Gastrocnemius medialis (tissue), 4 donors: ENCODE results near the gene ALDH6A1. TPM values are rescaled to one million over a fixed set of nuclear protein-coding genes. Genes with fewer than 3 reads are reported as not detected.
"Not testable (repeated sequence)": the region's sequence is repeated elsewhere in the genome, so short reads cannot be mapped to it uniquely, and the experiment has no call there.

ENCODE experiments used
- ATAC-seq, 2 donors: fragments of 150-250 bp; one replicate each; pipeline ENCODE4 v1.9.1; 2016
- DNase-seq, 2 donors: peaks; one replicate each; pipeline ENCODE4 v3.0.0-alpha.2; 2019
- H3K27ac ChIP-seq, 4 donors: fragments of 200-600 bp; sonication (generic); 1 replicate in 1 of 4; 2 replicates in 3 of 4; pipeline ENCODE4 v1.5.1; 2016 to 2018; ENCODE audit warnings: mild to moderate bottlenecking in 2 of 4, moderate library complexity in 1 of 4
- H3K27me3 ChIP-seq, 3 donors: fragments of 200-600 bp; sonication (generic) in 2 of 3; 1 replicate in 1 of 3; 2 replicates in 2 of 3; pipeline versions ENCODE4 v1.5.1 to v1.6.0; 2016 to 2019; ENCODE audit warnings: mild to moderate bottlenecking in 1 of 3, moderate library complexity in 1 of 3
- H3K36me3 ChIP-seq, 2 donors: fragments of 200-600 bp; sonication (generic) in 1 of 2; one replicate each; pipeline ENCODE4 v1.5.1; 2017 to 2018
- H3K4me1 ChIP-seq, 2 donors: fragments of 200-600 bp; sonication (generic) in 1 of 2; one replicate each; pipeline ENCODE4 v1.5.1; 2016 to 2017; ENCODE audit warnings: mild to moderate bottlenecking in 2 of 2
- H3K4me3 ChIP-seq, 4 donors: fragments of 200-600 bp; sonication (generic) in 3 of 4; 1 replicate in 1 of 4; 2 replicates in 3 of 4; pipeline ENCODE4 v1.5.1; 2016 to 2019; ENCODE audit warnings: mild to moderate bottlenecking in 2 of 4
- H3K9me3 ChIP-seq, 3 donors: fragments of 200-600 bp; sonication (generic) in 2 of 3; 1 replicate in 1 of 3; 2 replicates in 2 of 3; pipeline ENCODE4 v1.5.1; 2016 to 2019
- CTCF ChIP-seq, 5 experiments: fragments of 450-650 bp in 3 of 5; fragments of 200-600 bp in 2 of 5; sonication (generic) in 2 of 5; IDR thresholded peaks in 4 of 5; conservative IDR thresholded peaks in 1 of 5; 1 replicate in 4 of 5; 2 replicates in 1 of 5; pipeline ENCODE4 v1.5.1; 2016 to 2019; ENCODE audit warnings: antibody characterized with exemption in 5 of 5, mild to moderate bottlenecking in 3 of 5, moderate library complexity in 3 of 5
- POLR2A ChIP-seq, 2 donors: fragments of 450-650 bp; IDR thresholded peaks; one replicate each; pipeline ENCODE4 v1.6.1; 2017; ENCODE audit warnings: antibody characterized with exemption in 2 of 2, mild to moderate bottlenecking in 2 of 2, moderate library complexity in 2 of 2
- in situ Hi-C, 4 donors: fragments of 200-750 bp; cut with MboI; loops; one replicate each; pipeline versions ENCODE4 v1.15.0 to v1.8.0; 2017; ENCODE audit warnings: low sequenced_read_pairs in 4 of 4
- intact Hi-C: fragments of 100-400 bp; cut with DNase I; formaldehyde crosslinking; loops from one replicate; pipeline ENCODE4 v1.15.1; 2023; ENCODE audit warnings: low total_unique reads
- total RNA-seq, 4 donors: library from RNA; depleted of rRNA; stranded (reverse); fragments of >200 nt; gene quantifications; one replicate each; pipeline versions ENCODE4 v1.1.0 to v1.2.3, GENCODE V29; 2016

The ALDH6A1 gene
- total RNA-seq, 4 donors from 2014 or later = 5.9 to 26.3 (median 20.3) TPM

GRCh38 chr14:74111395-74112216 lies 27.4 kb upstream of the ALDH6A1 start:
- not testable (repeated sequence) for H3K4me3 ChIP-seq, H3K9me3 ChIP-seq, H3K27ac ChIP-seq, H3K4me1 ChIP-seq, H3K27me3 ChIP-seq, DNase-seq
- peak in 4 of 5 experiments; percentile 36 to 60 (median 46) for TF ChIP-seq CTCF (IDR thresholded peaks at IDR 0.05 in 4 of 5, conservative IDR thresholded peaks at IDR 0.05 in 1 of 5)
- peaks cover 0 to 13% of the 10 kb centered on the region in 2 donors for H3K36me3 ChIP-seq
- peak; percentile 68 to 72 for ATAC-seq
- in situ Hi-C loops (loop anchor here in 2 of 4 donors (5.0 to 10.0 kb wide), 2 partner anchors 141 to 143 kb away; no protein-coding TSS in a partner anchor), intact Hi-C loops (loop anchor here (2.0 kb wide), 2 partner anchors 139 to 149 kb away; no protein-coding TSS in a partner anchor)

- H3K4me1 ChIP-seq = no peaks in the 10 kb centered on the region
- H3K27me3 ChIP-seq = no peaks in the 10 kb centered on the region
- intact Hi-C loops = no loop called here
- no peaks in the 10 kb centered on the region for H3K9me3 ChIP-seq
- DNase-seq (no peak), ATAC-seq (no peak)
- H3K36me3 ChIP-seq = peaks cover 0 to 15% of the 10 kb centered on the region in 2 donors
- H3K4me3 ChIP-seq = no peak overlapping the region
- H3K27ac ChIP-seq = no peak overlapping the region
- in situ Hi-C loops = loop anchor here in 1 of 4 donors (10.0 kb wide), 1 partner anchor 145 kb away; no protein-coding TSS in a partner anchor
- TF ChIP-seq POLR2A (IDR thresholded peaks at IDR 0.05) = no peak
- TF ChIP-seq CTCF (IDR thresholded peaks at IDR 0.05 in 4 of 5, conservative IDR thresholded peaks at IDR 0.05 in 1 of 5) = no peak
Measured at GRCh38 chr14:74109369-74109768, 25.1 kb upstream of the ALDH6A1 start.

- no peaks in the 10 kb centered on the region for H3K27me3 ChIP-seq
- no peaks in the 10 kb centered on the region for H3K4me1 ChIP-seq
- no peak overlapping the region for H3K27ac ChIP-seq
- no peak overlapping the region for H3K4me3 ChIP-seq
- no peaks in the 10 kb centered on the region for H3K9me3 ChIP-seq
- H3K36me3 ChIP-seq = peaks cover 0 to 29% of the 10 kb centered on the region in 2 donors
- intact Hi-C loops (no loop called here), in situ Hi-C loops (loop anchor here in 1 of 4 donors (10.0 kb wide), 1 partner anchor 149 kb away; no protein-coding TSS in a partner anchor)
- DNase-seq = no peak
- TF ChIP-seq POLR2A (IDR thresholded peaks at IDR 0.05) (no peak), CTCF (IDR thresholded peaks at IDR 0.05 in 4 of 5, conservative IDR thresholded peaks at IDR 0.05 in 1 of 5) (no peak)
- no peak for ATAC-seq
Measured at GRCh38 chr14:74105381-74105780, 21.1 kb upstream of the ALDH6A1 start.

- no peaks in the 10 kb centered on the region for H3K27me3 ChIP-seq
- H3K27ac ChIP-seq = no peak overlapping the region
- DNase-seq (no peak), ATAC-seq (no peak)
- in situ Hi-C loops = no loop called here
- H3K9me3 ChIP-seq = no peaks in the 10 kb centered on the region
- TF ChIP-seq CTCF (IDR thresholded peaks at IDR 0.05 in 4 of 5, conservative IDR thresholded peaks at IDR 0.05 in 1 of 5) (no peak), POLR2A (IDR thresholded peaks at IDR 0.05) (no peak)
- peaks cover 0 to 11% of the 10 kb centered on the region in 2 donors for H3K36me3 ChIP-seq
- H3K4me1 ChIP-seq = peaks cover 14 to 18% of the 10 kb centered on the region in 2 donors
- no peak overlapping the region for H3K4me3 ChIP-seq
- intact Hi-C loops = loop anchor here (10.0 kb wide), 1 partner anchor 365 kb away; no protein-coding TSS in a partner anchor
Measured at GRCh38 chr14:74089251-74090020, 5.2 kb upstream of the ALDH6A1 start.
